Keratinocyte (primary cell): ENCODE measurements around the gene RANGRF. TPM values are rescaled to one million over a fixed set of nuclear protein-coding genes. Genes with fewer than 3 reads are reported as not detected.

ENCODE experiments used
- DNase-seq: peaks from one replicate; pipeline ENCODE4 v3.0.0-alpha.2; 2011; ENCODE audit warnings: low read depth, missing footprints, low spot score
- FAIRE-seq: peaks from 2 replicates; lab custom pipeline; 2011; peaks lifted over from hg19 to GRCh38; lab: Jason Lieb, UNC
- H2AFZ ChIP-seq: 2 replicates; pipeline ENCODE4 v1.6.0; 2012; ENCODE audit warnings: low read length, control low read depth, inconsistent platforms; ENCODE audit not compliant: control insufficient read depth
- H3K27ac ChIP-seq: 2 replicates; pipeline ENCODE4 v1.5.1; 2011; ENCODE audit warnings: low read length; ENCODE audit not compliant: control insufficient read depth, insufficient read depth
- H3K27me3 ChIP-seq: 3 replicates; pipeline ENCODE4 v1.6.0; 2011; ENCODE audit warnings: low read length; ENCODE audit not compliant: control insufficient read depth, insufficient read depth; ENCODE audit errors: extremely low read depth
- H3K36me3 ChIP-seq, 2 experiments: 2 replicates in 1 of 2; 3 replicates in 1 of 2; pipeline ENCODE4 v1.5.1; 2011; ENCODE audit warnings: low read length in 2 of 2, mild to moderate bottlenecking in 1 of 2; ENCODE audit not compliant: control insufficient read depth in 2 of 2, insufficient read depth in 2 of 2; ENCODE audit errors: extremely low read depth in 1 of 2
- H3K4me1 ChIP-seq: 3 replicates; pipeline ENCODE4 v1.5.1; 2011; ENCODE audit warnings: low read length; ENCODE audit not compliant: control insufficient read depth, insufficient read depth; ENCODE audit errors: extremely low read depth
- H3K4me2 ChIP-seq: 3 replicates; pipeline ENCODE4 v1.6.0; 2011; ENCODE audit warnings: low read depth, low read length; ENCODE audit not compliant: control insufficient read depth, insufficient read depth; ENCODE audit errors: extremely low read depth
- H3K4me3 ChIP-seq, 3 experiments: fragments of 200-600 bp in 1 of 3; sonication (generic) in 1 of 3; 2 replicates in 2 of 3; 3 replicates in 1 of 3; pipeline ENCODE4 v1.5.1; 2011 to 2016; ENCODE audit warnings: low read length in 3 of 3, mild to moderate bottlenecking in 3 of 3, control low read depth in 2 of 3, inconsistent platforms in 1 of 3, low read depth in 1 of 3, mixed read lengths in 1 of 3, mixed run types in 1 of 3, moderate library complexity in 1 of 3; ENCODE audit not compliant: control insufficient read depth in 2 of 3, insufficient read depth in 2 of 3; ENCODE audit errors: extremely low read depth in 1 of 3
- H3K79me2 ChIP-seq: 2 replicates; pipeline ENCODE4 v1.6.0; 2012; ENCODE audit warnings: low read length; ENCODE audit not compliant: control insufficient read depth, insufficient read depth
- H3K9ac ChIP-seq: 3 replicates; pipeline ENCODE4 v1.6.0; 2011; ENCODE audit warnings: low read length; ENCODE audit not compliant: control insufficient read depth, insufficient read depth; ENCODE audit errors: extremely low read depth
- H3K9me1 ChIP-seq: 3 replicates; pipeline ENCODE4 v1.6.0; 2011; ENCODE audit warnings: low read length; ENCODE audit not compliant: control insufficient read depth, insufficient read depth; ENCODE audit errors: extremely low read depth
- H3K9me3 ChIP-seq: 2 replicates; pipeline ENCODE4 v1.5.1; 2012; ENCODE audit warnings: low read depth, low read length; ENCODE audit not compliant: control insufficient read depth
- H4K20me1 ChIP-seq: 3 replicates; pipeline ENCODE4 v1.6.0; 2011; ENCODE audit warnings: low read length; ENCODE audit not compliant: control insufficient read depth, insufficient read depth; ENCODE audit errors: extremely low read depth
- CTCF ChIP-seq, 3 experiments: IDR thresholded peaks in 1 of 3; conservative IDR thresholded peaks in 1 of 3; optimal IDR thresholded peaks in 1 of 3; 2 replicates in 2 of 3; 3 replicates in 1 of 3; pipeline versions ENCODE3 to v1.5.1; 2011; ENCODE audit warnings: low read length in 3 of 3, mild to moderate bottlenecking in 3 of 3, moderate library complexity in 2 of 3, control low read depth in 1 of 3, inconsistent platforms in 1 of 3; ENCODE audit not compliant: insufficient read depth in 2 of 3; ENCODE audit errors: extremely low read depth in 1 of 3
- EZH2 ChIP-seq: IDR thresholded peaks from one replicate; pipeline ENCODE4 v1.6.1; 2012; ENCODE audit warnings: inconsistent platforms, mild to moderate bottlenecking, low read length, moderate library complexity
- dilution Hi-C: fragments of 300-500 bp; cut with MboI; formaldehyde crosslinking; loops from one replicate; pipeline ENCODE4 v1.7.0; 2020; ENCODE audit warnings: low sequenced_read_pairs; ENCODE audit not compliant: extremely low pct_ligation_motif_present
- polyA plus RNA-seq, 5 experiments: library from polyadenylated mRNA; depleted of rRNA in 3 of 5; stranded (reverse) in 3 of 5; stranded (forward) in 1 of 5; unstranded in 1 of 5; fragments of >200 nt; gene quantifications; 1 replicate in 1 of 5; 2 replicates in 3 of 5; 3 replicates in 1 of 5; pipeline versions ENCODE4 v1.2.1 to v1.2.3, GENCODE V29; 2011 to 2012; ENCODE audit warnings: missing spikeins in 2 of 5, low read depth in 1 of 5, low replicate concordance in 1 of 5

The RANGRF gene
- polyA plus RNA-seq, 1 donor (not counting 4 experiments of a cell fraction or from before 2014, with no cell fraction given), result 24.4 TPM

DNA sequence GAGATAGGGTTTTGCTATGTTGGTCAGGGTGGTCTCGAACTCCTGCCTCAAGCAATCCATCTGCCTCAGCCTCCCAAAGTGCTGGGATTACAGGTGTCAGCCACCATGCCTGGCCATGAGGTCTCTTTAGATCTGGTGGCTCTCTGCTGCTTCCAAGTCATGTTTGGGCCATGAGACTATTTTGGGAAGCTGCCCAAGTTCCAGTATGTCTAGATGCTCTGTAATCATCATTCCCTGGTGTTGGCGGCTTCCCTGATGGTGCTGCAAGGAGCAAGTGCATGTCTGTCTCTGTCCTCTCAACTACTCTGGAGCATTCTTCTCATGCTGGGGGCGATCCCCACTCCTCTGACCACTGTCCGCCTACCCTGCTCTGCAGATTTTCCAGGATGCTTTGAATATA is 44.8 kb downstream of the RANGRF start:
- Histone ChIP-seq H3K4me2 (no peak overlapping the region), H3K27me3 (peaks cover under 1% of the 10 kb centered on the region), H3K9me3 (no peaks in the 10 kb centered on the region), H3K4me3 (no peak overlapping the region), H3K27ac (no peak overlapping the region), H3K79me2 (no peaks in the 10 kb centered on the region), H4K20me1 (no peaks in the 10 kb centered on the region), H3K9me1 (no peaks in the 10 kb centered on the region), H3K9ac (no peak overlapping the region), H3K36me3 (no peaks in the 10 kb centered on the region), H2AFZ (no peak overlapping the region), H3K4me1 (no peaks in the 10 kb centered on the region)
- DNase-seq (no peak), FAIRE-seq (no peak)
- dilution Hi-C loops, result no loop called here
- TF ChIP-seq EZH2 (no peak), CTCF (optimal IDR thresholded peaks at IDR 0.05 in 1 of 3, IDR thresholded peaks at IDR 0.05 in 1 of 3, conservative IDR thresholded peaks at IDR 0.05 in 1 of 3; ENCODE audit: extremely low read depth in 1 of 3, insufficient read depth in 2 of 3, low read length in 3 of 3) (no peak)

- no peak overlapping the region for H2AFZ ChIP-seq
- H3K9me1 ChIP-seq, result no peaks in the 10 kb centered on the region
- no peaks in the 10 kb centered on the region for H4K20me1 ChIP-seq
- DNase-seq (no peak), FAIRE-seq (no peak)
- no peak overlapping the region for H3K9ac ChIP-seq
- H3K4me3 ChIP-seq, result no peak overlapping the region
- no peaks in the 10 kb centered on the region for H3K27me3 ChIP-seq
- H3K36me3 ChIP-seq, result no peaks in the 10 kb centered on the region
- no peaks in the 10 kb centered on the region for H3K79me2 ChIP-seq
- dilution Hi-C loops, result no loop called here
- H3K27ac ChIP-seq, result no peak overlapping the region
- no peaks in the 10 kb centered on the region for H3K4me1 ChIP-seq
- TF ChIP-seq EZH2 (no peak), CTCF (optimal IDR thresholded peaks at IDR 0.05 in 1 of 3, IDR thresholded peaks at IDR 0.05 in 1 of 3, conservative IDR thresholded peaks at IDR 0.05 in 1 of 3; ENCODE audit: extremely low read depth in 1 of 3, insufficient read depth in 2 of 3, low read length in 3 of 3) (no peak)
- no peak overlapping the region for H3K4me2 ChIP-seq
- H3K9me3 ChIP-seq, result no peaks in the 10 kb centered on the region
Measured at GRCh38 chr17:8337802-8338752, 49.6 kb downstream of the RANGRF start.
